Measurements from ENCODE around the gene MRPS6.

GRCh38 chr21:34054259-34054658 lies 19.1 kb upstream of the MRPS6 start:
- TF ChIP-seq POLR2A (IDR thresholded peaks at IDR 0.05; ENCODE audit: extremely low read depth, insufficient read length), result no peak
- TF ChIP-seq CTCF (IDR thresholded peaks at IDR 0.05; ENCODE audit: low read depth, low read length), result no peak

All from NB4 (cell line).